Measurements from ENCODE around the gene ARHGEF17.

The ARHGEF17 gene

GRCh38 chr11:73363147-73363546, 55.1 kb downstream of the ARHGEF17 start:
- TF ChIP-seq CTCF (IDR thresholded peaks at IDR 0.05), result no peak

- TF ChIP-seq CTCF (IDR thresholded peaks at IDR 0.05), result no peak
These were observed 57.5 kb downstream of the ARHGEF17 start for GRCh38 chr11:73365352-73366264.

- TF ChIP-seq CTCF (IDR thresholded peaks at IDR 0.05), result no peak
These were observed 58.2 kb downstream of the ARHGEF17 start for GRCh38 chr11:73366265-73366610.

- no peak for TF ChIP-seq CTCF (IDR thresholded peaks at IDR 0.05)
These were observed 58.9 kb downstream of the ARHGEF17 start for GRCh38 chr11:73366953-73367352.

GRCh38 chr11:73367482-73368024, 59.5 kb downstream of the ARHGEF17 start:
- no peak for TF ChIP-seq CTCF (IDR thresholded peaks at IDR 0.05)

- TF ChIP-seq CTCF (IDR thresholded peaks at IDR 0.05), result no peak
These were observed 64.4 kb downstream of the ARHGEF17 start for GRCh38 chr11:73372375-73372993.

GRCh38 chr11:73374151-73374550, 66.1 kb downstream of the ARHGEF17 start:
- TF ChIP-seq CTCF (IDR thresholded peaks at IDR 0.05), result no peak

Measured in LNCAP (cell line).